Neural crest cell (in vitro differentiated cells): ENCODE data around the gene RGL1. TPM values are rescaled to one million over a fixed set of nuclear protein-coding genes. Genes with fewer than 3 reads are reported as not detected.
A peak's percentile ranks its signal among the peaks of the same experiment; 100 is the strongest.

Experiments
- DNase-seq: peaks from one replicate; pipeline ENCODE4 v3.0.0; 2021; ENCODE audit warnings: low read depth, mixed read lengths, low spot score
- H3K27ac Mint-ChIP-seq: one replicate; pipeline ENCODE4 v1.8.0; 2021; ENCODE audit warnings: mild to moderate bottlenecking, mixed read lengths; ENCODE audit not compliant: unreplicated experiment
- H3K27me3 Mint-ChIP-seq: 2 replicates; pipeline ENCODE4 v1.8.0; 2021; ENCODE audit warnings: low read depth, mild to moderate bottlenecking, mixed read lengths
- H3K36me3 Mint-ChIP-seq: 2 replicates; pipeline ENCODE4 v1.8.0; 2021; ENCODE audit warnings: low read depth, mild to moderate bottlenecking, mixed read lengths
- H3K4me1 Mint-ChIP-seq: 2 replicates; pipeline ENCODE4 v1.8.0; 2021; ENCODE audit warnings: mixed read lengths
- H3K4me3 Mint-ChIP-seq: one replicate; pipeline ENCODE4 v1.8.0; 2021; ENCODE audit warnings: mild to moderate bottlenecking, mixed read lengths
- H3K9me3 Mint-ChIP-seq: 2 replicates; pipeline ENCODE4 v1.8.0; 2021; ENCODE audit warnings: mixed read lengths
- CTCF ChIP-seq: fragments of 200-600 bp; sonication (generic); conservative IDR thresholded peaks from 2 replicates; pipeline ENCODE4 v1.5.0; 2021; ENCODE audit warnings: antibody characterized with exemption, mild to moderate bottlenecking
- total RNA-seq: library from RNA; stranded (reverse); gene quantifications from 2 replicates; pipeline ENCODE4 v1.2.1, GENCODE V29; 2021

The RGL1 gene
- total RNA-seq, 1 donor from 2014 or later = 13.6 TPM

- peaks cover 31% of the 10 kb centered on the region for H3K36me3 Mint-ChIP-seq
- TF ChIP-seq CTCF = no peak
- H3K27me3 Mint-ChIP-seq = no peaks in the 10 kb centered on the region
- no peak for DNase-seq
- H3K27ac Mint-ChIP-seq = no peak overlapping the region
- H3K4me3 Mint-ChIP-seq = no peak overlapping the region
- no peaks in the 10 kb centered on the region for H3K9me3 Mint-ChIP-seq
- H3K4me1 Mint-ChIP-seq = peaks cover 14% of the 10 kb centered on the region
These were observed 107.5 kb downstream of the RGL1 start for GRCh38 chr1:183912265-183912886.

GRCh38 chr1:183913567-183913993 lies 108.7 kb downstream of the RGL1 start:
- H3K27ac Mint-ChIP-seq = no peak overlapping the region
- peaks cover 32% of the 10 kb centered on the region for H3K36me3 Mint-ChIP-seq
- no peaks in the 10 kb centered on the region for H3K27me3 Mint-ChIP-seq
- no peak overlapping the region for H3K4me3 Mint-ChIP-seq
- H3K9me3 Mint-ChIP-seq = no peaks in the 10 kb centered on the region
- H3K4me1 Mint-ChIP-seq = peaks cover 13% of the 10 kb centered on the region
- no peak for TF ChIP-seq CTCF
- no peak for DNase-seq

- peaks cover 25% of the 10 kb centered on the region for H3K36me3 Mint-ChIP-seq
- H3K9me3 Mint-ChIP-seq = no peaks in the 10 kb centered on the region
- no peak overlapping the region for H3K27ac Mint-ChIP-seq
These were observed 109.4 kb downstream of the RGL1 start for GRCh38 chr1:183914276-183914675.

DNA sequence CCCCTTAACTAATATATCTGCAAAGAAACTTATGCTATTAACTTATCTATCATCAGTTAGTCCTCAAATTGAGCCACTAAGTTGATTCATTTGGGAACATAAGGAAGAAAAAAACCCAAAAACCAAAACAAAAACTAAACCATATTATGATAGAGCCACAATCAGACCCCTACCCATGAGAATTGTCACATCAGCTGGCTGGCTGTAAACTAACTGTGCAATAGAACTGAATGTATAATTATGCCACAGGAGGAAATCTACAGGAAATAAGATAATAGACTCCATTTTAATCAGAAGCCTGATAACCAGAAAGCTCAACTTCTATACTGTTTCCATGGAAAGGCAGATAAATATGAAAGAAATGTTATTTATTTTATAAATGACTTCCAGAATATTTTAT lies 110.0 kb downstream of the RGL1 start:
- Mint-ChIP-seq H3K27ac (no peak overlapping the region), H3K4me1 (peaks cover 13% of the 10 kb centered on the region), H3K4me3 (no peak overlapping the region), H3K9me3 (no peaks in the 10 kb centered on the region), H3K27me3 (no peaks in the 10 kb centered on the region), H3K36me3 (peaks cover 22% of the 10 kb centered on the region)
- DNase-seq = no peak
- no peak for TF ChIP-seq CTCF

More at GRCh38 chr1:183914276-183914675, 109.4 kb downstream of the RGL1 start:
- DNase-seq = no peak
- no peak overlapping the region for H3K4me3 Mint-ChIP-seq
- no peaks in the 10 kb centered on the region for H3K27me3 Mint-ChIP-seq
- H3K4me1 Mint-ChIP-seq = peaks cover 13% of the 10 kb centered on the region
- no peak for TF ChIP-seq CTCF

- Mint-ChIP-seq H3K27me3 (no peaks in the 10 kb centered on the region), H3K9me3 (no peaks in the 10 kb centered on the region), H3K4me3 (no peak overlapping the region), H3K36me3 (peaks cover 12% of the 10 kb centered on the region), H3K4me1 (peaks cover 13% of the 10 kb centered on the region), H3K27ac (no peak overlapping the region)
- peak; percentile 74 for DNase-seq
- peak; percentile 94 for TF ChIP-seq CTCF
These were observed 110.9 kb downstream of the RGL1 start for GRCh38 chr1:183915625-183916510.
